Measurements from ENCODE around the gene MT1E. TPM values are rescaled to one million over a fixed set of nuclear protein-coding genes. Genes with fewer than 3 reads are reported as not detected.

MT1E gene
- total and polyA plus RNA-seq, 2 of the 8 experiments (the other 6 are each of a cell fraction or from before 2014, with no cell fraction given), result 7.9 to 117 TPM

DNA sequence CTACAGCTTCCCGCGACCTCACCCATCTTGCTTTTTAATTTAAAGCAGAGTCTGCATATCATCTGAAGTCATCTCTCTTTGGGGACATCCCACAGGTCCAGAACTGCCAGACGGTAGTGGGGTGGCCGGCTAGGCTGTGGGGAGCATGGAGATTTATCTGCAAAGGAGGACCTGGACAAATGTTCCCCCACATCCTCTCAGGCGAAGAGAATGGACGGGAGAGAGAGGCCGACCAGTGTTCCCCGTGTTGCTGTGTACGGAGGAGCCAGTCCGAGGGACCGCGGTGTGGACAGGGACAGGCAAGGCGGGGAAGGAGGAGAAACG lies 6.2 kb downstream of the MT1E start:
- no peaks in the 10 kb centered on the region; a peak in 1 of 8 replicates for H3K36me3 ChIP-seq (ENCODE audit: control insufficient read depth in 2 of 4, insufficient read depth in 4 of 4, low read length in 3 of 4)
- no peak overlapping the region for H2AFZ ChIP-seq (ENCODE audit: low read length)

More for the DNA sequence above, 6.2 kb downstream of the MT1E start:
- Histone ChIP-seq H3K4me1 (replicated peaks in 1 of 4; ENCODE audit: control insufficient read depth in 3 of 4, insufficient read depth in 4 of 4, low read length in 3 of 4) (peaks cover 0 to 12% (median 6%) of the 10 kb centered on the region in 4 experiments; a peak in 6 of 7 replicates), H3K27me3 (replicated peaks in 1 of 4; ENCODE audit: control insufficient read depth in 3 of 4, extremely low read depth in 1 of 4, insufficient read depth in 3 of 4, low read length in 3 of 4) (peaks cover 88 to 98% (median 96%) of the 10 kb centered on the region in 4 experiments), H3K4ac (replicated peaks; ENCODE audit: insufficient read length, low read depth, low read length) (no peak overlapping the region), H4K8ac (ENCODE audit: extremely low read depth, insufficient read depth, low read length) (no peak overlapping the region), H4K20me1 (replicated peaks in 1 of 2; ENCODE audit: control insufficient read depth in 1 of 2, insufficient read depth in 2 of 2, low read length in 2 of 2) (peaks cover 14 to 28% of the 10 kb centered on the region in 2 experiments), H4K91ac (replicated peaks; ENCODE audit: insufficient read length, low read length) (no peak overlapping the region), H3K9me3 (ENCODE audit: insufficient read depth in 2 of 2, low read depth in 1 of 2, low read length in 1 of 2) (no peaks in the 10 kb centered on the region), H2BK15ac (ENCODE audit: low read length) (no peak overlapping the region), H3K4me3 (ENCODE audit: extremely low read depth in 1 of 4, insufficient read depth in 2 of 4, low read depth in 3 of 4, low read length in 4 of 4) (peak overlapping the region; percentile 22 to 56 (median 32); a peak in 4 of 8 replicates), H2BK5ac (ENCODE audit: low read depth, low read length) (no peak overlapping the region), H2BK12ac (ENCODE audit: low read depth, low read length) (no peak overlapping the region), H3K23ac (ENCODE audit: insufficient read length) (no peak overlapping the region), H2AK5ac (ENCODE audit: low read depth, low read length) (no peak overlapping the region), H3K27ac (ENCODE audit: low read depth, low read length) (no peak overlapping the region), H2BK20ac (ENCODE audit: low read length) (no peak overlapping the region), H4K5ac (ENCODE audit: insufficient read length, low read depth, low read length) (no peak overlapping the region), H3K79me1 (ENCODE audit: low read depth, low read length) (no peaks in the 10 kb centered on the region), H3K56ac (replicated peaks; ENCODE audit: insufficient read length, low read depth, low read length) (no peak overlapping the region), H2BK120ac (replicated peaks; ENCODE audit: low read depth, low read length) (no peak overlapping the region), H3K23me2 (ENCODE audit: low read depth, low read length) (peaks cover 4% of the 10 kb centered on the region; the same call in 1 of the 2 replicates), H3K18ac (ENCODE audit: extremely low read depth, low read length) (peak overlapping the region; percentile 62; the same call in 1 of the 2 replicates), H3K9ac (replicated peaks in 1 of 4; ENCODE audit: extremely low read depth in 1 of 4, low read depth in 3 of 4, low read length in 3 of 4) (no peak overlapping the region), H3K79me2 (ENCODE audit: control insufficient read depth in 1 of 2, insufficient read depth in 2 of 2, low read length in 2 of 2) (no peaks in the 10 kb centered on the region), H3K14ac (ENCODE audit: insufficient read length) (no peak overlapping the region), H3K4me2 (ENCODE audit: insufficient read depth in 1 of 2, low read depth in 2 of 2, low read length in 2 of 2) (peak overlapping the region; percentile 68 to 72)
- FAIRE-seq (no peak), DNase-seq (ENCODE audit: low read depth in 1 of 2, low spot score in 2 of 2) (no peak)
- TF ChIP-seq ZNF274 (IDR thresholded peaks at IDR 0.05; ENCODE audit: borderline replicate concordance, extremely low read depth, low read length) (no peak), SUZ12 (IDR thresholded peaks at IDR 0.05; ENCODE audit: low read length) (peak; percentile 87), CHD2 (IDR thresholded peaks at IDR 0.05; ENCODE audit: low read length) (no peak), CHD1 (IDR thresholded peaks at IDR 0.05; ENCODE audit: low read depth, low read length) (no peak)
- TF ChIP-seq, protein P1, sequence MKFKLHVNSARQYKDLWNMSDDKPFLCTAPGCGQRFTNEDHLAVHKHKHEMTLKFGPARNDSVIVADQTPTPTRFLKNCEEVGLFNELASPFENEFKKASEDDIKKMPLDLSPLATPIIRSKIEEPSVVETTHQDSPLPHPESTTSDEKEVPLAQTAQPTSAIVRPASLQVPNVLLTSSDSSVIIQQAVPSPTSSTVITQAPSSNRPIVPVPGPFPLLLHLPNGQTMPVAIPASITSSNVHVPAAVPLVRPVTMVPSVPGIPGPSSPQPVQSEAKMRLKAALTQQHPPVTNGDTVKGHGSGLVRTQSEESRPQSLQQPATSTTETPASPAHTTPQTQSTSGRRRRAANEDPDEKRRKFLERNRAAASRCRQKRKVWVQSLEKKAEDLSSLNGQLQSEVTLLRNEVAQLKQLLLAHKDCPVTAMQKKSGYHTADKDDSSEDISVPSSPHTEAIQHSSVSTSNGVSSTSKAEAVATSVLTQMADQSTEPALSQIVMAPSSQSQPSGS (IDR thresholded peaks at IDR 0.05; ENCODE audit: low read length), result no peak
- ChIA-PET POLR2A (ENCODE audit: partially characterized antibody) (interaction anchor here (0.6 to 2.2 kb wide), 6 partner anchors 9 to 55 kb away, joined by 3 to 8 read pairs (median 3); partner anchors contain the start of genes MT1G and MT1H), CTCF (ENCODE audit: partially characterized antibody) (interaction anchor here (1.4 to 3.1 kb wide), 4 partner anchors 9 to 37 kb away, joined by 3 to 12 read pairs (median 6); no protein-coding TSS in a partner anchor)
- WGBS, 2 experiments (ENCODE audit: extremely low coverage in 1 of 2, insufficient coverage in 1 of 2, insufficient read length in 1 of 2, insufficient replicate concordance in 2 of 2, low coverage in 1 of 2, low lambda C conversion rate in 2 of 2, missing lambda C conversion rate in 1 of 2), result 8% methylated on average over 11 of the region's 14 CpGs; no CpG with 5 or more reads in 1 of the 2 experiments
